Upper lobe of left lung (tissue), 6 donors: ENCODE measurements around the gene MOBP. TPM values are rescaled to one million over a fixed set of nuclear protein-coding genes. Genes with fewer than 3 reads are reported as not detected.

ENCODE experiments used
- ATAC-seq, 2 donors: fragments of 200-7000 bp; cut with Tn5 transposase; one replicate each; pipeline ENCODE4 v1.9.1; 2022; ENCODE audit warnings: mild to moderate bottlenecking in 2 of 2, moderate library complexity in 2 of 2; ENCODE audit not compliant: low FRiP score in 2 of 2
- DNase-seq, 2 donors: peaks; one replicate each; pipeline ENCODE4 v3.0.0-alpha.2; 2019 to 2020
- H3K27ac ChIP-seq, 4 donors: fragments of 200-600 bp; sonication (generic); one replicate each; pipeline ENCODE4 v1.5.1; 2016 to 2019
- H3K27me3 ChIP-seq, 4 donors: fragments of 200-600 bp; sonication (generic); one replicate each; pipeline ENCODE4 v1.5.1; 2017 to 2019
- H3K36me3 ChIP-seq, 4 donors: fragments of 200-600 bp; sonication (generic); one replicate each; pipeline ENCODE4 v1.5.1; 2016 to 2019
- H3K4me1 ChIP-seq, 4 donors: fragments of 200-600 bp; sonication (generic); one replicate each; pipeline ENCODE4 v1.5.1; 2018 to 2019
- H3K4me3 ChIP-seq, 4 donors: fragments of 200-600 bp; sonication (generic); one replicate each; pipeline ENCODE4 v1.5.1; 2017 to 2019; ENCODE audit warnings: mild to moderate bottlenecking in 2 of 4, moderate library complexity in 1 of 4
- H3K9me3 ChIP-seq, 4 donors: fragments of 200-600 bp; sonication (generic); one replicate each; pipeline ENCODE4 v1.5.1; 2018 to 2019
- CTCF ChIP-seq, 6 experiments: fragments of 450-650 bp in 4 of 6; fragments of 200-600 bp in 2 of 6; sonication (generic) in 2 of 6; IDR thresholded peaks; one replicate each; pipeline ENCODE4 v1.5.1; 2016 to 2019; ENCODE audit warnings: antibody characterized with exemption in 6 of 6
- EP300 ChIP-seq, 4 donors: sonication (generic); formaldehyde crosslinking; IDR thresholded peaks; one replicate each; pipeline ENCODE4 v1.5.1; 2017; ENCODE audit warnings: antibody characterized with exemption in 4 of 4, control low read depth in 2 of 4
- POLR2A ChIP-seq, 4 donors: fragments of 450-650 bp; IDR thresholded peaks; one replicate each; pipeline ENCODE4 v1.5.1; 2016 to 2017; ENCODE audit warnings: antibody characterized with exemption in 4 of 4, mild to moderate bottlenecking in 2 of 4
- POLR2AphosphoS5 ChIP-seq, 2 donors: sonication (generic); formaldehyde crosslinking; IDR thresholded peaks; one replicate each; pipeline ENCODE4 v1.5.1; 2017; ENCODE audit warnings: antibody characterized with exemption in 2 of 2
- WGBS, 2 donors: methylation state at CpG; one replicate each; pipeline ENCODE4 v1.1.5; 2017 to 2018; 5-methylcytosine and 5-hydroxymethylcytosine counted together
- total RNA-seq, 6 donors: library from RNA; depleted of rRNA in 4 of 6; stranded (reverse); fragments of >200 nt in 4 of 6; gene quantifications; one replicate each; pipeline versions ENCODE4 v1.1.0 to v1.2.1, GENCODE V29; 2016 to 2021
- donor health status: DM: no; HTN: no; CAD: no; lungs with moderate emphysema.
- donor health status: DM: no; HTN: yes; CAD: no; lungs with severe emphysema.

The MOBP gene
- total RNA-seq, 6 donors from 2014 or later, result 0.22 TPM; not detected in 5

GRCh38 chr3:39443530-39443929 lies 23.9 kb upstream of the MOBP start:
- WGBS, 2 donors, result 77 to 88% methylated on average over 4 of the region's 4 CpGs
- Histone ChIP-seq H3K36me3 (no peaks in the 10 kb centered on the region), H3K27ac (no peak overlapping the region), H3K9me3 (no peaks in the 10 kb centered on the region), H3K4me1 (peaks cover 0 to 7% (median 5%) of the 10 kb centered on the region in 4 donors), H3K4me3 (no peak overlapping the region), H3K27me3 (no peaks in the 10 kb centered on the region)
- no peak for TF ChIP-seq CTCF (IDR thresholded peaks at IDR 0.05)
- no peak for TF ChIP-seq POLR2A (IDR thresholded peaks at IDR 0.05)
- no peak for TF ChIP-seq EP300 (IDR thresholded peaks at IDR 0.05)
- no peak for TF ChIP-seq POLR2AphosphoS5 (IDR thresholded peaks at IDR 0.05)
- no peak for DNase-seq
- peak in 1 of 2 donors; percentile 57 for ATAC-seq

- DNase-seq (no peak), ATAC-seq (no peak)
- Histone ChIP-seq H3K9me3 (no peaks in the 10 kb centered on the region), H3K27ac (no peak overlapping the region), H3K4me1 (peaks cover 0 to 7% (median 5%) of the 10 kb centered on the region in 4 donors), H3K27me3 (no peaks in the 10 kb centered on the region), H3K4me3 (no peak overlapping the region), H3K36me3 (no peaks in the 10 kb centered on the region)
- 67 to 71% methylated on average over 2 of the region's 2 CpGs for WGBS, 2 donors
- no peak for TF ChIP-seq POLR2A (IDR thresholded peaks at IDR 0.05)
- TF ChIP-seq CTCF (IDR thresholded peaks at IDR 0.05), result no peak
- TF ChIP-seq POLR2AphosphoS5 (IDR thresholded peaks at IDR 0.05), result no peak
- no peak for TF ChIP-seq EP300 (IDR thresholded peaks at IDR 0.05)
Observed at GRCh38 chr3:39445927-39446326, 21.6 kb upstream of the MOBP start.

- 91 to 94% methylated on average over 2 of the region's 2 CpGs for WGBS, 2 donors
- no peak for ATAC-seq
- no peak for TF ChIP-seq EP300 (IDR thresholded peaks at IDR 0.05)
Observed at GRCh38 chr3:39446444-39446843, 21.0 kb upstream of the MOBP start.

GRCh38 chr3:39447637-39448483 lies 19.6 kb upstream of the MOBP start:
- peak; percentile 66 to 80 (median 77) for TF ChIP-seq CTCF (IDR thresholded peaks at IDR 0.05)
- no peak for TF ChIP-seq EP300 (IDR thresholded peaks at IDR 0.05)
- TF ChIP-seq POLR2AphosphoS5 (IDR thresholded peaks at IDR 0.05), result no peak
- TF ChIP-seq POLR2A (IDR thresholded peaks at IDR 0.05), result no peak
- H3K36me3 ChIP-seq, result no peaks in the 10 kb centered on the region
- H3K4me3 ChIP-seq, result no peak overlapping the region
- 24 to 26% methylated on average over 13 of the region's 13 CpGs for WGBS, 2 donors
- no peaks in the 10 kb centered on the region for H3K9me3 ChIP-seq
- H3K27ac ChIP-seq, result no peak overlapping the region
- DNase-seq (peak in 1 of 2 donors; percentile 79), ATAC-seq (peak; percentile 90 to 92)
- H3K4me1 ChIP-seq, result peaks cover 0 to 7% (median 5%) of the 10 kb centered on the region in 4 donors
- H3K27me3 ChIP-seq, result no peaks in the 10 kb centered on the region

More at GRCh38 chr3:39446444-39446843, 21.0 kb upstream of the MOBP start:
- peaks cover 0 to 7% (median 5%) of the 10 kb centered on the region in 4 donors for H3K4me1 ChIP-seq
- H3K27me3 ChIP-seq, result no peaks in the 10 kb centered on the region
- H3K4me3 ChIP-seq, result no peak overlapping the region
- DNase-seq, result no peak
- H3K27ac ChIP-seq, result no peak overlapping the region
- H3K9me3 ChIP-seq, result no peaks in the 10 kb centered on the region
- no peaks in the 10 kb centered on the region for H3K36me3 ChIP-seq

GRCh38 chr3:39448506-39449233 lies 18.8 kb upstream of the MOBP start:
- no peak overlapping the region for H3K4me3 ChIP-seq
- H3K36me3 ChIP-seq, result no peaks in the 10 kb centered on the region
- no peak for TF ChIP-seq EP300 (IDR thresholded peaks at IDR 0.05)
- no peak for TF ChIP-seq POLR2A (IDR thresholded peaks at IDR 0.05)
- no peak for TF ChIP-seq CTCF (IDR thresholded peaks at IDR 0.05)
- TF ChIP-seq POLR2AphosphoS5 (IDR thresholded peaks at IDR 0.05), result no peak
- ATAC-seq (no peak), DNase-seq (no peak)
- no peaks in the 10 kb centered on the region for H3K9me3 ChIP-seq
- H3K27me3 ChIP-seq, result no peaks in the 10 kb centered on the region
- WGBS, 2 donors, result 75 to 81% methylated on average over 10 of the region's 10 CpGs
- H3K27ac ChIP-seq, result no peak overlapping the region
- peaks cover 0 to 7% (median 5%) of the 10 kb centered on the region in 4 donors for H3K4me1 ChIP-seq
